Smooth muscle cell of the brain vasculature (primary cell): ENCODE results near the gene CCL1.

Source experiments
- DNase-seq: peaks from one replicate; pipeline ENCODE4 v3.0.0-alpha.2; 2012; ENCODE audit warnings: low read depth, low spot score

Gene CCL1

GRCh38 chr17:34363183-34363661 is at the start of gene CCL1:
TSS of gene CCL1 (minus strand) at chr17:34363233. CDS start at chr17:34363161, 72 bp downstream.
- DNase-seq, result no peak

GRCh38 chr17:34412534-34412933 is 49.5 kb upstream of the CCL1 start:
- DNase-seq, result no peak

- DNase-seq, result no peak
These were observed 48.8 kb upstream of the CCL1 start for GRCh38 chr17:34411646-34412421.

GRCh38 chr17:34409352-34409751 is 46.3 kb upstream of the CCL1 start:
- DNase-seq, result no peak

GRCh38 chr17:34408439-34408838 is 45.4 kb upstream of the CCL1 start:
- DNase-seq, result no peak

- DNase-seq, result no peak
These were observed 43.2 kb upstream of the CCL1 start for GRCh38 chr17:34406226-34406625.

- no peak for DNase-seq
These were observed 40.0 kb upstream of the CCL1 start for GRCh38 chr17:34403006-34403405.

- DNase-seq, result no peak
These were observed 38.1 kb upstream of the CCL1 start for GRCh38 chr17:34401165-34401564.

GRCh38 chr17:34400301-34400931 is 37.4 kb upstream of the CCL1 start:
- no peak for DNase-seq

GRCh38 chr17:34399725-34400124 is 36.7 kb upstream of the CCL1 start:
- no peak for DNase-seq

- DNase-seq, result no peak
These were observed 36.0 kb upstream of the CCL1 start for GRCh38 chr17:34398990-34399389.

GRCh38 chr17:34397265-34397664 is 34.2 kb upstream of the CCL1 start:
- DNase-seq, result no peak

- no peak for DNase-seq
These were observed 30.4 kb upstream of the CCL1 start for GRCh38 chr17:34393401-34393800.

GRCh38 chr17:34391241-34391640 is 28.2 kb upstream of the CCL1 start:
- no peak for DNase-seq

GRCh38 chr17:34390649-34391048 is 27.6 kb upstream of the CCL1 start:
- no peak for DNase-seq

GRCh38 chr17:34389126-34389750 is 26.2 kb upstream of the CCL1 start:
- no peak for DNase-seq

GRCh38 chr17:34387566-34387965 is 24.5 kb upstream of the CCL1 start:
- DNase-seq, result no peak

- no peak for DNase-seq
These were observed 23.9 kb upstream of the CCL1 start for GRCh38 chr17:34386697-34387550.

- DNase-seq, result no peak
These were observed 23.3 kb upstream of the CCL1 start for GRCh38 chr17:34386343-34386696.

GRCh38 chr17:34384822-34385605 is 22.0 kb upstream of the CCL1 start:
- no peak for DNase-seq

- no peak for DNase-seq
These were observed 21.2 kb upstream of the CCL1 start for GRCh38 chr17:34384271-34384670.
